ENCODE results near the gene NMNAT2.

- TF ChIP-seq CTCF (IDR thresholded peaks at IDR 0.05; ENCODE audit: extremely low read depth in 1 of 2, insufficient read depth in 1 of 2, low read depth in 1 of 2, low read length in 2 of 2) (no peak), JUN (IDR thresholded peaks at IDR 0.05; ENCODE audit: borderline replicate concordance, insufficient read depth, insufficient read length, low read depth) (no peak), POLR2A (IDR thresholded peaks at IDR 0.05; ENCODE audit: low read depth, low read length) (no peak), EZH2 (IDR thresholded peaks at IDR 0.05; ENCODE audit: borderline replicate concordance, low read depth, low read length, severe bottlenecking) (no peak), MYC (IDR thresholded peaks at IDR 0.05; ENCODE audit: low read depth, low read length) (no peak), POLR2AphosphoS5 (IDR thresholded peaks at IDR 0.05; ENCODE audit: insufficient read depth, low read depth, low read length) (no peak), MAX (IDR thresholded peaks at IDR 0.05; ENCODE audit: insufficient read depth, insufficient read length) (no peak)
Measured at GRCh38 chr1:183323849-183324683, 94.1 kb downstream of the NMNAT2 start.
